Dermis microvascular lymphatic vessel endothelial cell (primary cell): ENCODE results near the gene APH1B. TPM values are rescaled to one million over a fixed set of nuclear protein-coding genes. Genes with fewer than 3 reads are reported as not detected.

ENCODE experiments used
- DNase-seq, 2 donors: peaks; one replicate each; pipeline versions ENCODE4 v3.0.0 to v3.0.0-alpha.2; 2010; ENCODE audit warnings: low read depth in 2 of 2
- total RNA-seq: library from RNA; depleted of rRNA; stranded (reverse); fragments of >200 nt; gene quantifications from 2 replicates; pipeline ENCODE4 v1.2.1, GENCODE V29; 2014

APH1B gene
- total RNA-seq, 1 donor from 2014 or later: 18.9 TPM

DNA sequence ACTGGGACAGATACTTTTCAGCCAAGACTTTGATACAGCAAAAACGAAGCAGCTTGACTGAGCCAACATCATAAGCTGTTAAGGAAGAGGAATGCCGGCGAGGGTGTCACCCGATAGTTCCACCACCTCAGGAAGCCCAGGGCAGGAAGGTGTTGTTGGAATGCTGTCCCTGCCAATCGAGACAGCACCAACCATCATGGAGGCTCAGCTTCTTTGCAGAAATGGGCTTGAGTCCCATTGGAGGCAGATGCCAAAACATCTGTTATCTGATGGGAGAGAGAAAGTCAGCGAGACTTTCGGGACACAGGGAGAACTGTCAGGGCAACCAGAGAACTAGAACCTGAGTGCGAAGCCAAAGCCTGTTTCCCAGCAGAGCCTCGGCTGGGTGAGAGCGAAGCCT is 53.5 kb downstream of the APH1B start:
- no peak for DNase-seq

DNA sequence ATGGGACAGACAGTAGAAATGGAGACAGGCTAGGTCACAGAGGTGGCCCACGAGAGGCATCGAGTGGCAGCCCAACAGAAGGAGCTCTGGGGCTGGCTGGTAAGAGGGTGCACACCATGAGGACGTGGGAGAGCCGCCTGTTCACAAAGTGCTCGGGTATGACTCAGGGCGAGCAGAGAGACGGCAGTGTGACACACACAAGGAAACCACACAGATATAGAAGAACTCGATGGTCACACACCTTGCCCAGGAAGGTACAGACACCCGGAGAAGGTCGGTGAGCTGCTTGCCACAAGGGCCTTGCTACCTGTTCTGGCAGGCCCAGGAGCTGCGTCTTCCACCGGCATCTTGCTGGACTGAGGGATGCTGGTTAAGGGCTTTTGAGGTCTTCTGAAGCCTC is 54.1 kb downstream of the APH1B start:
- DNase-seq: no peak

DNA sequence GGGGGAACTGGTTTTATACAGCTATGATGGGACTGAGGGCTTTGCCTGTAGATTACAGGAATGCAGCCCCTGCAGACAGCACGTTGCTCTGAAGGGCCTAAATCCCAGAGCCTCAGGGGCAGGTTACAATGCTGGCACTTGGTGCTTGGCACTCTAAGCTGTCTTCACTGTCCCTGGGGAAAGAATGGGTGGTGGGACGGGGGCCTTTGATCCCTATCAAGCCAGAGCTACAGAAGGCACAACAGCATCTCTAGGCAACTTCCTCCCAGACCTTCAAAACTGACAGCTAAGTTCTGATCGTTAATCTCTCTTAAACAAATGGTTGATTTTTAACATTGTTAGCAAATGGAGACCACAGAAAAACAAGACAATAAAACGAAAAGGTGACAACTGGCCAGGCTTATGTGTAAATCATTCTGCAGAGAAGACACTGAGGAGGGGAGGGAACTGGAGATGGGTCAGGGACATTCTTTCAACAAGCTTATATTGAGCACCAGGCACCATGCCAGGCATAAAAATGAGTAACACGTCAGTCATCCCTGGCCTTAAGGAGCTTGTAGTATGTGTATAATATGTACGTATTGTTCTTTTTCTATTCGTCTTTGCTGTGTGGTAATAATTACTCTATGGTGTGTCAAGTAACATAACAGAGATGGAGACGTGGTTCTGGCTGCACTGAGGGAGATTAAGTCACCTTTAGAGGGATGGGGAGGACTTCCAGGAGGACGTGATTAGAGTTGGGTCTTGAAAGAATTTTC is 55.1 kb downstream of the APH1B start:
- peak in 1 of 2 donors; percentile 86 for DNase-seq

DNA sequence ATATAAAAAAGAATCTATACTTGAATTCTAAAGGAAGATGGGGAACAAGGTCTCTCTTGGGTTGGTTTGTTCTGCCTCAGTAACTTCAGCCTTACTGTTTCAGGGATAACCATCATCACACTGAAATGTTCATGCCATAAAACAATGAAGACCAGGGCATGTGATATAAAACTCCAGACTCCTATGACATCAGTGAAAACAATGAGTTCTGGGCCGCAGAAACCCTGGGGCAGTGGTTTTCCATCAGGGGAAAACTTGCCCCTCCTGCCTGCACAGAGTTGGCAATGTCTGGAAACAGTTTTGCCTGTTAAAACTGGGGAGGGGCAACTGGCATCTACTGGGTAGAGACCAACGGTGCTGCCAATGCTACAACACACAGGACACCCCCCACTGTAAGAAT is 57.4 kb downstream of the APH1B start:
- DNase-seq: peak in 1 of 2 donors; percentile 21

DNA sequence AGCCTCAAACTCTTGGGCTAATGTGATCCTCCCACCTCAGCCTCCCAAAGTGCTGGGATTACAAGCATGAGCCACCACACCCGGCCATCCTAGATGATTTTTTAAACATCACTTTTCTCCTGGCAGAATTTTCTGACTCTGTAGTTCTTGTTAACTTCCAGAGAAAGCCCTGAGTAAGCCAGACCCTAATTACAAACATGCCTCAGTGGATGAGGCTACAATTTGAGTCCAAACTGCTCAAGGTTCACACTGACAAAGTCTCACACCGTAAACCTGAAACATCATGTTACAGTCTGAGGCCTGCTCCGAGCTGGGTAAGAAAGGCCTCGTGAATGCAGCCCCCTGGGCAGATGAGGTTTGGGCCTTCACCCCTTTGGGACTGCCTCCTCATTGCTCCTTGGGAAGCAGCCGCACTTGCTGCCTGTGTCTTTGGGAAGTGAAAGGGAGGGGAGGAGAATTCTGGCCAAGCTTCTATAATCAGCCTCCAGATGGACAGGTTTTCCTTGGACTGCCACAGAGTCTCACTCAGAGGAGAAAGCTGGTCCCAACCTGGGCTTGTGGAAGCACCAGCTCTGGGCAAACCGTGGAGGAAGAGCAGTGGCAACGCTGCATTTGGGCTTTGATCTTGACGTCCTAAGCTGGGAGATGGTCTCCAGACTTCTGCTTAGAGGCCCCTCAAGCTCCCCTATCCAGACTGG is 58.3 kb downstream of the APH1B start:
- DNase-seq: no peak

DNA sequence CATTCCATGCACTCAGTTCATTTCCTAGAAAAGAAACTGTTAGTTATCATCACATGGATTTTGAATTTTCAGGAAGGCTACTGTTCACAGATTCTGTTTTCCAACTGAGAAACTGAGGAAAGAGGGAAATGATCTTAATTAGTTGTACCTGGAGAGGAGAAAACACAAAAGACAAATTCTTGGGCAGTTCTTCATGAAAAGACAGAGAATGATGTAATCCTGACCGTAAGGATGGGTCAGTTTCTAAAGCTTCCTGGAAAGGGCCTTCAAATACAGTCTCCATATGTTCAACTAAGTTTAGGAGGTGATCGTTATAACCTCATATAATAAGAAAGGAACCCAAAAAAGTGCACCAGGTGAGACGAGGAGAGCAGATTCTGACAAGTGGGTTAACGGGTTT is 59.6 kb downstream of the APH1B start:
- DNase-seq: no peak

DNA sequence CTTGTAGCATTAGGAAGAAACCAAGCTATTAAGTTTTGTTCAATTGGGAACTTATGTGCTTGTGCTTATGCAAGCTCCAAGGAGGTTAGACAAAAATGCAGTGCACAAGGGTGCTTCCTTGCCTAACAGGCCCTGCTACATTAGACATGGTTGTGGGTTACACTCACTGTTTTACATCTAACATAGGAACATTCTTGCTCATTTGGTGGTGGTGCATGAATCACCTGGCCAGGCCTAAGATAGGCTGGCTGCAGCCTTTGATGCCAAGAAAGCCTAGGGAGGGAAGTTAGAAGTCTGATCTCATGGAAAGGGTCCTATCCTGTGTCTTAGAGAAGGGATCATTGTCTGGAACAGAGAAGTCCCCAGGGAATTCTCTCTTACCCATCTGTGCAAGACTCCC is 60.8 kb downstream of the APH1B start:
- DNase-seq: no peak

DNA sequence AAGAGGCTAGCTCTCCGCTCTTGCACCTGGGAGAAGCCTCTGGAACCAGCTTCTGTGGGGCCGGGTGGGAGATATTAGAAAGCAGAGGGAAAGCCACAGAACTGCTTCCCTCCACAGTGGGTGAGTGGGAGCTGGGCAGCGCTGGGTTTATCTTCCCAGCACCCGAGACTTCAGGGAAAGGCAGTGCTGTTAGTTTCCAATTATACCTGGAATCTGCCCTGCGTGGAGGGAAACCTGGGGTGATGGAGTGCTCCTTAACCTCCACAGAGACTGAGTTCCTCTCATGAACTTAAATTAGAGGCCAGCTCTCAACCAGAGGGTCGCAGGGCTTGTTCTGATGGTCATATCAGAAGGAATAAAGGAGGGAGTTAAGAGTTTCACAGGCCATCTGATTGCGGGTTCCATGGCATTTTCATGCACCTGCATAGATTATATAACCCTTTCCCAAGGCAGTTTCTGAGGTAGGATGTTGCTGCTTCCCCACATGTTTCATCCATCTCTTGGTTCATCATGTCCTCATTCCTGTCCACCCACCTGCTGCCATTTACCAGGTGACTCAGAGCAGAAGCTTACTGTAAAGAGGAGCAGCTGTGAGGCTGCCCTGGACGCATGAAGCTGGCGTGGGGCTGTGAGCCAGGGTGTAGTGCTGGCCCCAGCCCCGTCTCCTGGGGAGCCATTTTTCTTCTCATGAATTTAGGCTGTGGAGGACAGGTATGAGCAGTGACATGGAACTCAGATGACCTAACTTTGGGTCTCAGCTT is 61.8 kb downstream of the APH1B start:
- DNase-seq: no peak

DNA sequence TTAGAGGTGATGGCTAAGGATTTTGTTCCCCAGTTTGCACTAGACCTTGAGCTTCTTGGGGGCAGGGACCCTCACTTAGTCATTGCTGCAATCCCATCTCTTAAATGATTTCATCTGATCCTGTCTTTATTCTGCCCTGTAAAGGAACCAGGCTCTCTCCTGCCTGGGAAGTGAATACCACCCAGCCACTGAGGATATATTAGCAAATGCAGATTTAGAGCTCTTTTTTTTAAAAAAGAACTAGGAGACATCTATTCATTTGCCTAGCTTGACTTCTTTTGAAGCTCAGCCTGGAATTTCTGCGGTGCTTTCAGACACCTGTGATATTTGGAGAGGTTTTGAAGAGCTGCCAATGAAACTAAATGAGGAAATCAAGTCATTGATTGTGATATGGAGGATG is 62.4 kb downstream of the APH1B start:
- no peak for DNase-seq

DNA sequence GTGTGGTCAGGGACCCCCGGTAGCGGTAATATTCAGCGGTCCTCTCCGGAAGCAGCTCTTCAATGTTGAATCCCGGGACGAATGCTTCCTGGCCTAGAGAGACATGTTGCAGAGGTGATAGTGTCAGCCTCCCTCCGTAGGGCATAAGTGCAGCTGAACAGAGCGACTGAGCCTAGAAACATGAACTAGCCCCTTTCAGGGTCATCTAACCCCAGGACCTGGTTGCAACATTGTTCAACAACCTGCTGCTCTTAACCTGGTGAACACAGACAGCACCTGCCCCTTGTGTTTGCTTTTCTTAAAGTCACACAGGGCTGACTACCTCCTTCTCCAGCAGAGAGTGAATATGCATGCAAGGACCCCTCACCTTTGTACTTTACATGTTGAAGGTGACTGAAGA is 62.9 kb downstream of the APH1B start:
- DNase-seq: no peak

DNA sequence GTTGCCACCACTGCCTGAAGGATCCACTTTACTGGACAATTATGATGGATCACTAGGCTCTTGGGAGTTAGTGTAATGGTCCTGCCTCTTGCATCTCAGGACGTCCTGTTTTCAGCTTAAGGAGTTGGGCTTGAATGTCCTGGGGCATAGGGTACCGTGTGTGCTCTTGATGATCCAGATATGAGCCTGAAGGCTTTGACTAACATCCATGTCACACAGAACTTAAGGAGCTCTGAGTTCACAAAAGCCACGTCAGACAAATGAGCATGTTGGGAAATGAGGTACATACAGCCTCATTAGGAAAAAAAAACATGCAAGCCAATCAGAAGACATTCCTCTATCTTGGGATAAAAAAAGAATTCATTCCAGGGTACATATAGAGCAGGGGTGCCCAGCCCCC is 63.5 kb downstream of the APH1B start:
- DNase-seq: no peak

DNA sequence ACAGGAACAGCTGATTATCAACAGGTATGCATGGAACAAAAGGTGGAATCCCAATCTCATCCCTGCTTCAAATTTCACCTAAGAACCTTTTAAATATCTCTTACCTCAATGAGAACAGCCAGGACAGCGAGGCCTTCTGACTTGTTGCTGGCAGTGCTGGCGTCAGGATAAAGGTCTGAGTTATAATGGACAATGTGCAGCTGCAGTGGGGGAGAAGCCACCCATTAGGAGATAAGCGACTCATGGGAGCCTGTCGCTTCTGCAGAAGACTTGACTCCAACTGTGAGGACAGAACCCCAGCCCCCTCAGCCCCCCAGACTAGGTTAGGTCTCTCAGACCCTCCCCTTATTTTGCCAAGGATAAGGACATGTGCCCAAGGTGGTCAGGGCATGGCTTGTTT is 64.5 kb downstream of the APH1B start:
- no peak for DNase-seq

DNA sequence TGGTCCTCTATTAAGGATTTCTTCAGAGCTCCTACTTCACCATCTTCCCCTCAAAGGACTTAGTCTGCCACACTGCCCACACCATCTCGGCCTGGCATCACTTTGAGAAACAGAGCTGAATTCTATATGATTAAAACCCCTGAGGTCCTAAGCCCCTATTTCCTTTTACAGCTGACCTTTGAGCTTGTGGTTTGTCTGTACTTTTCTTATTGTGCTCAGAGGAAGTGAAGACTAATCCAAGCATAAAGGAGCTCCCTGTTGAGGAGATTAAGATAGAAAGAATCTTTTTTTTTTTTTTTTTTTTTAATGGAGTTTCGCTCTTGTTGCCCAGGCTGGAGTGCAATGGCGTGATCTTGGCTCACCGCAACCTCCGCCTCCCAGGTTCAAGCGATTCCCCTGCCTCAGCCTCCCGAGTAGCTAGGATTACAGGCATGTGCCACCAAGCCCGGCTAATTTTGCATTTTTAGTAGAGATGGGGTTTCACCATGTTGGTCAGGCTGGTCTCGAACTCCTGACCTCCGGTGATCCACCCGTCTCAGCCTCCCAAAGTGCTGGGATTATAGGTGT is 65.7 kb downstream of the APH1B start:
- peak in 1 of 2 donors; percentile 49 for DNase-seq

DNA sequence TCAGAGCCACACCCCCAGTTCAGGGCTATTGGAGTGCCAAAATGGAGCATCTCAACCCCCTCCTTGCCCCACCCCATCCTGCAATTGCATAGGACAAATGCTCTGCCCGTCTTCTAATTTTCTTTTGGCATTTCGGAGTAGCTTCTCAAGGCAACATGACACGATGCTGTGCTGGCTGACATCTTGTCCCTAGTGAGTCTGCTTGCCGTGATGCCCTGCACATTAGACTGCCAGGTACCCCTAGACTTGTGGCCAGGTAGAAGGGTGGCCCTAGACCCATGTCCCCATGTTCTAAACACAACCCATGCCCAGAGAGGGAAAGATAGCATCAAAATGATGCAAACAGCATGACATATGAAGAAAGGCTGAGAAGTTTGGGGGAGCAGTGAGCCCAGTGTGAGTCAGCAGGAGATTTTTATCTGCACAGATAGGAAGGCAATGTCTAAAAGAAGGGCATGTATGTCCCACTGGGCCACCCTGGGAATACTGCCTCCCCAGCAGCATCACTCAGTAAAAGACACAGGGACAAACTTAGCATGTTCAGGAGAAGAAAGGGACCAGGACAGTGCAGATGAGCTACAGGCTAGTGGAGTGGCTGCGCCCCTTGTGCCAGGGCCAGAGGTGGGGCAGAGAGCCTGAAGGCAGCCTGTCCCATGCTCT is 67.5 kb downstream of the APH1B start:
- DNase-seq: no peak

DNA sequence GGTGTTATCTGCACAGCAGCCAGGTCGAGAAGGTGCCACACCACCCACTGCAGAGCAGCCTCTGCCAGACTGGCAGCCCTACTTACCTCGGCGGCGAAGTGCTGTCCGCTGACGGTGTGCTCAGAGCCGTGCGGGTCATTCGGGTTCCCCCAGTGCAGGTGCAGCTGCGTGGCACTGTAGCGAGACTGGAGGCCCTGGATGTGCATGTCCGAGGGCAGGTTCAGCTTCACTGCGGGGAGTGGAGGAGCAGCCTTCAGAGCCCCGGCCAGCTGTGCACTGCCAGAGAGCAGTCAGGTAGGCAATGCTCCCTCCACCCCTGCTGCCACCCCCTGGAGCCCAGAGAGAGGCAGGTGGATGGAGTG is 68.0 kb downstream of the APH1B start:
- DNase-seq: no peak

DNA sequence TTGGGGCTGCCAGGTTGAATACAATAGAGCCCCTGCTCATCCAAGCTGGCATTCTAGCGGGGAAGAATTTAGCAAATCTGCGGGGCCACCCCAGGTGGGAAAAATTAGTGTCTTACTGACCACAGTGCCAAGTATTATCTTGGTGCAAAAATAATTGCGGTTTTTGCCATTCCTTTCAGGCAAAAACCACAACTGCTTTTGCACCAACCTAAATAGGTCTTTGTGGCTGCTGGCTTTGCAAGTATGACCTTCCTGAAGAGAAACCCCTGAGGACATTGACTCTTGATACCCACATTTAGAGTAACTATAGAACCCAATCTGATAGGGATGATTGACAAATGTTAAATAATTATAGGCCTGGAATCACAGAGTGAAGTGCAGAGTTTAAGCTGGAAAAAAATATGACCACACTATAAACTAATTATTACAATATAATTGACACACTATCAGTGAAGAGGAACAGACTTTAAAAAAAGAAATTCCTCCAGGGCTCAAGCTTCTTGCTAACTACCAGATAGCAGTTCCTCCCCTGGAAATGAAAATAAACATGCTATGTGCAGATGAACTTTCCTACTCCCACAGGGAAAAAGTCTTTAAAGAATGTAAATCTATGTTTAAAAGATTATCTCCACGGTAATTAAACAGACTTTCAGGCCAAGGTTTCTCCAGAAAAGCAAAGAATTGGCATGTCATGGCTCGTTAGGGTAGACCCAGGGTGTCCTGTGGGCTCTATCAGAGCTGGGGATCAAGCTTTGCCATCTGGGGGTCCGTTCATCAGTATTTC is 69.9 kb downstream of the APH1B start:
- no peak for DNase-seq

DNA sequence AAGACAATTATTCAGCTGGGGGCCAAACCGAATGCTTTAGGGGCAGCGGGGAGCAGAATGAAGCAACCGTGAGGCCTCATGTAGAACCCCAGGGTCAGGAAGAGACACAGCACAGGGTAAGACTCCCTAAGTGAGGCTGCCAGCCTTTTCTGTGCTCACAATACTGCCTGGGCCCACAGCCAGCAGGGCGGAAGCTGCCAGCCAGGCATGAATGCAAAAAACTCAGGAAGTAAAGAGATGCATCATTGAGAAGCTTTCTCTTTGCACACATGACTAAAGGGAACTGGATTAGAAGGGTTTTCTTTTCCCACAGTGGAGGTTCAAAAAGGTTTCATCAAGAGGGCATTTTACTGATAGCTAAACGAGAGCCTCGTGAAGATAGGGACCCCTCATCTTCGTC is 71.0 kb downstream of the APH1B start:
- peak; percentile 43 to 77 for DNase-seq

DNA sequence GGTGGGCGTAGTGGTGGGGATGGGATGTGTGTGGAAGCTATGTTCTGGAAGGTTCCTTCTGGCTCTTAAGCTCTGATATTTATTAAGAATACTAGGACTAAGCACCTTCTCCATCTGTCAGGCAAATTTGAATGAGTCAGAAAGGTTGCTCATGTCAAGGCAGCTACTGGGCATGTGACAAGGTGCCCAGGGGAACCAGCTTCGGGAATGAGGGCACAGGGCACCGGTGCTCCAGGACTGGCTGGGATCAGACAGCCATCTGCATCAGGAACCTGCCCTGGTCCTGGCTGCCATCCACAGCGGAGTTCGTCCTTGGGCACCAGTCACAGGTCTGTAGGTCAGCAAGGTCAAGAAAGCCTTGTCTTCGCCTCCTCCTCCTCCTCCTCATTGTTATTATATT is 71.8 kb downstream of the APH1B start:
- no peak for DNase-seq

DNA sequence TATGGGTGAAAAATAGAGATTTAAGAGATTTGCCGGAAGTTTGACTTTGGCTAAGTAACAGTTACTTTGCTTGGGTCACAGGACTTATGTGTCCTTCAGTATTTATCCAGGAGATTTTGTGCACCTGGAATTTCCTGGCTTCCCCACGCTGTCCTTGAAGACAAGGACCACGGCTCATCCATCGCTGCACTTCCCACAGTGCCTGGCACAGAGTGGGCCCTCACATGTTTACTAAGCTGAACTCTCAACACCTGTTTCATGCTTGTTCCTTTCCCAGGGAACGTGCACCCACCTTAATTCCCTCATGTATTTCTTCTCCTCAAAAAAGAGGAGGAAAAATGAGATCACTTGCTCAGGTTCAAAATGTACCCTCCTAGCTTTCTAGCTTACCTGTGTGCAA is 72.2 kb downstream of the APH1B start:
- no peak for DNase-seq

DNA sequence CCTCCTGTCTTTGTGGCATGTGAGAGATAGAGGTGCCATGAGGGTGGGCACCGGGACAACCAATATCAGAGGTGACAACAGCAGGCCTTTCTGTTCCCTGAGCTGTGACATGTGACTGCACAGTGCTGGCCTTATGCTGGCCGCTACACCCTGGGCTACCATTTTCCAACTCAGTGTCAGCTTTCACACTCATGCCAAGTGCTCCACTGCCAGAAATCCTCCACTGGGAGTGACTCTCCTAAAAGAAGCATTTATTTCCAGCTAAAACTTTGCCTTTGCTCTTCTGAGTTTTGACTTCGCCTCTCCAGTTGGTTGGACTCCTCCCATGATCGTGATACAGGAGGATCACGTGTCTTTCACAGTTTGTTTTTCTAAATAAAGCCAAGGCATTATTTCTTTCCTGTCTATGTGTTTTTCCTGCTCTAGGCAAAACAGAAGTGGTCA is 72.8 kb downstream of the APH1B start:
- DNase-seq: peak; percentile 33 to 45

DNA sequence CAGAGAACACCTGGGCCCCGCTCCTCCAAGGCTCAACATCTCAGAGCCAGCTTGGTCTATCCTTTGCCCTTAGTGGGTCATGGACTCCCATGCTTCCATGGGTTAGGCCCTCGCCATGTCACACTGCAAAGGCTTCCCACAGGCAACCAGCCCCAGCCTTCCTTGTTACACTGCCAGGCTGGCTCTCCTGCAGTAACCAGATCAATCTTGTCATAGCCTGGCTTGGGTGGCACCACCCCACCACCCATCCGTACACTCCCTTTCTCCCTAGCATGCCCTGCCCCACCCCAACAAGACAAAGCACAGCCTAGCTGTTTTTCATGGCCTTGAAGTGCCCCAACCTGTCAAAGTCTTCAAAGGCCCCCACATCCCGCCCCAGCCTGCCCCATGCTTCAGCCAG is 73.8 kb downstream of the APH1B start:
- DNase-seq: no peak
